Measurements from ENCODE around the gene SEMA4D.

The SEMA4D gene

DNA sequence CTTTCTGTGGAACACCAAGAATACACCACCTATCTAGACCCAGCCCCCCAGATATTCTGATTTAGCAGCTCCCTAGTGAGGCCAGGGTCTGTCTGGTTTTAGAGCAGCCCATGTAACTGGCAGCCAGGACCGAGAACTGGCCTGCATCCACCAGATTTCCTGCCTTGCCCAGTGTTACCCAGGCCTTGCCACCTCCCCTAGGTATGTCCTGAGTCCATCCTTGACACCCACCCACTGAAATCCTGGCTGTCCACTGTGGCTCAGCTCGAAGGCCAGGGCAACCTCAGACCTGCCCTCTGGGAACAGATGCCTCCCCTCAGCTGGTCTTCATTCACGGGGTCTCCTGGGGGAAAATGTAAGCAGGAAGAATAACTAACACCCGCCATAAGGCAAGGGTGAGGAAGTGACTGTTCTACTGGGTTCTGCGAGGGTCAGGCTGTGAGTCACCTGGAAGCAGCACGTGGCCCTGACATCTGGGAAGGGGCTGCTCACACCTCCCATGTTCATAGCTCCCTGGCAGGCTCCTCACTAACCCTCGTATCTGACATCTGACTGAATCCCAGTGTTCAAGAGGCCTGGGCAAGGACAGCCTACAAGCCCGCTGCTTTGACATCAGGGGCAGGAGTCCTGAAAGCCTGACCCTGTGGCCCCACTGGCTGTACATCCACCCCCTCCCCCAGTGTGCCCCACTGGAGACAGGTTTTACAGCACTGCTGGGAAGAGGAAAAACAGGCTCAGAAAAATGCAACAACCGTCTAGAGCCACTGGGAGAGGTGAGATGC lies 72.7 kb downstream of the SEMA4D start:
- no peak for ATAC-seq
- H3K36me3 Mint-ChIP-seq = peaks cover 18% of the 10 kb centered on the region

DNA sequence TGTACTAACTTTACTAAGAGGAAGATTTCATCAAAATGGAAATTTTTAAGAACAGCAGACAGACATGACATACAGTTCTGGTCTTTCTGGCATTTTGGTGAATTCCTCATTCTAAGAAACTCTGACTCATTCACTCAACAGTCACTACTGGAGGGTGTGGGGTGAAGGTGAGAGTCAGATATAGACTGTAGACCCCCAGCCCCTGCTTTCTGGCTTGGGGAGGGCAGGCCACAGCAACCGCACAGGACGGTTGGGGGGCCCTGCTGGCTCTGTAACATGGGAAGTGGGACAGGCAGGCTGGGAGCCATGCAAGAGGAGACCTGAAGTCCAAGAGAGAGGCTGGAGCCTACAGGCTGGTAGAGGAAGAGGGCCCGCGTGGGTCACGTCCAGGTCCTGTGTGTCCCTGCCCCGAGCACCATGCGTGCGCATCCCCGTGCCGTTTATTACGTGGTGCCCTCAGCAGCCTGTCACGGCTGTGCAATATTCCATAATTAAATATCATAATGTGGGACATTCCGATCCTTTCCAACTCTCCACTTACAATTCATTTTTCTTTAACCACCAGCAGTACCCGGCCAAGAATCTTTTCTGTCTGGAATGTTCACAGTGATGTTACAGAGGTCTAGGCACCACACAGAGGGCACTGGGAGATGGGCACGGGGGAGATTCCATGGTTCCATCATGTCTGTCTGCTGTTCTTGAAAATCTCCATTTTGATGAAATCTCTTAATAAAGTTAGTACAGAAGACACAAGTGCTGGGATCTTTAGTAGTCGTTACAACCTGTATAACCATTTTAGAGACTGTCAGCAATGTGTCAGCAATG lies 75.5 kb downstream of the SEMA4D start:
- peak overlapping the region; percentile 66 for H3K4me3 Mint-ChIP-seq
- ATAC-seq = peak; percentile 55
- peak overlapping the region; percentile 96 for H3K27ac Mint-ChIP-seq
- H3K36me3 Mint-ChIP-seq = peaks cover 26% of the 10 kb centered on the region
- H3K9me3 Mint-ChIP-seq = peaks cover 4% of the 10 kb centered on the region
- peaks cover 98% of the 10 kb centered on the region for H3K4me1 Mint-ChIP-seq
- no peaks in the 10 kb centered on the region for H3K27me3 Mint-ChIP-seq

More for the DNA sequence above, 72.7 kb downstream of the SEMA4D start:
- Mint-ChIP-seq H3K27me3 (no peaks in the 10 kb centered on the region), H3K9me3 (peaks cover 4% of the 10 kb centered on the region), H3K4me1 (peaks cover 98% of the 10 kb centered on the region), H3K4me3 (peak overlapping the region; percentile 61), H3K27ac (peak overlapping the region; percentile 96)

DNA sequence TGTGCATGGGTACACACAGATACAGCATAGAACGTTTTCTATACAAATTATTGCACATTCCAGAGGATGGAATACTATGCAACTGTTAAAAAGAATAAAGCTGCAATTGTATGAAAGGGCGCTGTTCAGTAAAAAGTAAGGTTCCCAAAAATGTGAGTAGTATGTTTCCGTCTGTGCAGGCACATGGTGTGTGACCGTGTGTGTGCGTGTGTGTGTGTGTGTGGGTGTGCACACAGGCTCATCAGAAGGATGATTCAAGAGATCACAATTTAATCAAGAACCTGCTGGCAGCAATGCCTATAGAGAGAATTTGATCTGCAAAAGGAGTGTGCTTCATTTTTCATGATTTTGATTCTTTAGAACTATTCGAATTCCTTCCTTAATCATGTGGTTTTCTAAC lies 76.3 kb downstream of the SEMA4D start:
- Mint-ChIP-seq H3K4me3 (no peak overlapping the region), H3K4me1 (peaks cover 98% of the 10 kb centered on the region), H3K36me3 (peaks cover 33% of the 10 kb centered on the region), H3K27me3 (no peaks in the 10 kb centered on the region), H3K9me3 (peaks cover 4% of the 10 kb centered on the region), H3K27ac (peak overlapping the region; percentile 96)
- no peak for ATAC-seq

DNA sequence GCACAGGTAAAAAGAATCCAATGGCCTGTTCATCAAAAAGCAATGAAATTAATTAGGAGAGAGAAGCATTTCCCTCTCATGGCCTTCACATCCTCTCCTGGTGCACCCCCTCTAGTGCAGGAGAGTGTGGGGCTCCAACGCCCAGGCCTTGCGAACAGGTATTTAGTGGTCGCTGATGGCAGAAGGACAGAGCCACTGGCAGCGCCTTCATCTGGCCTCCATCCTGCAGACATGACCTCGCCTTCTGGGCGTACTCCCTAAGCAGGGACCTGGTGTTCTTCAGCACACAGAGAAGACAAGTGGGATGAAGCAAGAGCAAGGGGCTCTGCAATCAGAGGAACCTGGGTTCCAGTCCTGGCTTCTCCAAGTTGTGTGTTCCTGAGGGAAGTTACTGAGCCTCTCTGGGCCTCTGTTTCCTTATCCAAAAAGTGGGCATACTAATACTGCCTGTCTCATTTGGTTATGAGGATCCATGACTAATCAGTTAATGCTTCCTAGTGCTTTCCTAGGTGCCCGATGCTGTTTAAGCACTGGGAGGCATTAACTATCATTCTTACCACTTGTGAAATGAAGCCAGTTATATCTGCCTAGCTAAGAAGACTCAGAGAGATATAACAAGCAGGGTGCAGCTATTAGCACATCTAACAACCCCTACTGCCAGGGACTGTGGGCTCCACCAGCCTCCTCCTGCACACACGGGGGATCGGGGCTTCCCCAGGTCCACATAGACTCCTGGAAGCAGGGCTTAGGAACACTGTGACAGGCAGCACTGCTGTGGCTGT lies 77.3 kb downstream of the SEMA4D start:
- peaks cover 4% of the 10 kb centered on the region for H3K9me3 Mint-ChIP-seq
- H3K27me3 Mint-ChIP-seq = no peaks in the 10 kb centered on the region
- H3K4me1 Mint-ChIP-seq = peaks cover 98% of the 10 kb centered on the region
- peak overlapping the region; percentile 36 for H3K4me3 Mint-ChIP-seq
- H3K36me3 Mint-ChIP-seq = peaks cover 41% of the 10 kb centered on the region
- H3K27ac Mint-ChIP-seq = peak overlapping the region; percentile 96
- ATAC-seq = no peak

DNA sequence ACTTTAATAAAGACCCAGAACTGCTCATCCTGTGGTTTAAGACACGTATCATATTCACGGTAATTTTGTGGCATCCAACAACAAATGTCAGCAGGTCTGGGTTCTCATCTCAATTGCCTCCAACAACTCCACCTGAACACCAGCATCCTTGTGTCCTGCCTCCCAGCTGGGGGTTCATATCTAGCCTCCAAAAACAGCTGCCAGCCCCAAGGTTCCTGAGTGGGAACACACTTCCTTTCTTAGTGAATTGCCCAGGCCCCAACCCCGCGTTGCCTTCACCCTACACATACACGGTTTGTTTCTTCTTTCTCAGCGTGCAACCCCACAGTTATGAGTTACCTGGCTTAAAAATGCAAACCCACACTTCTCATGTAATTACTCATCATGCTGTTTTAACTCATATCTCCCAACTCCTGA lies 77.9 kb downstream of the SEMA4D start:
- H3K36me3 Mint-ChIP-seq = peaks cover 41% of the 10 kb centered on the region

DNA sequence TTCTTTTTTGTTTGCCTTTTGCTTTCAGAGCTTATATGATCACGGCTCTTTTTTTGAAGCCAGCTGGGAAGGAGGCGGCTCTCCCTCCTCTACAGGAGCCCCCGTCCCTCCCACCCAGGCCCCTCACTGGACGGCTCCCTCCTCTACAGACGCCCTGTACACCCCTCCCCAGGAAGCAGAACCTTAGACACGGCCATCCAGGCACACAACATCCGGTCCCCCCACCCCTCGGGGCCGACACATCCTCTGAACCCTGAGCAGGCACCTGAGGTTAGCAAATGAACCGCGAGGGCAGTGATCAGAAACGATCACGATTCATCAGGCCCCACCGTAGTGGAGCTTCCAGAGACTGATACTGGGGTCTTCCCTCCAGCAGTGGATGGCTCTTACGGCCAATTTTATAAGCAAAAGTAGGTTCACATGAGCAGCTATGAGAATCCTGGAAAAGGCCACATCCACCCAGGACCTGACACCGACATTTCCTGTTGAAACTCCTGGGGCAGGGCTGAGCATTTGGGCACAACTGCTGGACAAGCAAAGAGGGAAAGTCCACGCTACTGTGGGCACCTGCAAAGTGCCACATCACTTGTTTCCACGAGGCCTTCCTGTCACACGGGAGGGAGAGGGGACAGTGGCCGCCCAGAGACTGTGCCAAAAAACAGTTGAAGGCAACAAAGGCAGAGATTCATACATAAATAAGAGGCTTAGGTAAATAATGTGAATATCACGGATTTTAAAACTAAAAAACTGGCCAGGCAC lies 78.9 kb downstream of the SEMA4D start:
- no peaks in the 10 kb centered on the region for H3K9me3 Mint-ChIP-seq
- ATAC-seq = peak; percentile 87
- H3K4me1 Mint-ChIP-seq = peaks cover 94% of the 10 kb centered on the region
- peak overlapping the region; percentile 84 for H3K4me3 Mint-ChIP-seq
- H3K36me3 Mint-ChIP-seq = peaks cover 32% of the 10 kb centered on the region
- H3K27me3 Mint-ChIP-seq = no peaks in the 10 kb centered on the region
- peak overlapping the region; percentile 96 for H3K27ac Mint-ChIP-seq

More for the DNA sequence above, 77.9 kb downstream of the SEMA4D start:
- peak; percentile 42 for ATAC-seq
- Mint-ChIP-seq H3K27me3 (no peaks in the 10 kb centered on the region), H3K27ac (peak overlapping the region; percentile 96), H3K4me3 (peak overlapping the region; percentile 36), H3K9me3 (peaks cover 4% of the 10 kb centered on the region), H3K4me1 (peaks cover 98% of the 10 kb centered on the region)

DNA sequence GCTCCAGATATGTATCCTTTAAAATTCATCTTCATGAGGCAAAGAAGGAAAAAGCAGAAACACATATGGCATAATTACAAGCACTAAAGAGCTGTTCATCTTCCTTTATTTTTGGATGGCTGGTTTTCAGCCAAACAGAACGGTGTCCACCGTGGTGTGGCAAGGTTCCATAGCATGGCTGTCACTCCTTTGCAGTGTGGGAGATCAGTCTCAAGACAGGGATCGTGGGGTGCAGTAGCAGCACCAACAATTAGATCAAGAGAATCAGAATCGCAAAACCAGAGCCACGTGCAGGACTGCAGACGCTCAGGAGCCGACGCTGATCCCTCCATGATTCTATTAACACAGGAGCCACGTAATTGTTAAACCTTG lies 79.5 kb downstream of the SEMA4D start:
- peaks cover 88% of the 10 kb centered on the region for H3K4me1 Mint-ChIP-seq
- no peak for ATAC-seq

DNA sequence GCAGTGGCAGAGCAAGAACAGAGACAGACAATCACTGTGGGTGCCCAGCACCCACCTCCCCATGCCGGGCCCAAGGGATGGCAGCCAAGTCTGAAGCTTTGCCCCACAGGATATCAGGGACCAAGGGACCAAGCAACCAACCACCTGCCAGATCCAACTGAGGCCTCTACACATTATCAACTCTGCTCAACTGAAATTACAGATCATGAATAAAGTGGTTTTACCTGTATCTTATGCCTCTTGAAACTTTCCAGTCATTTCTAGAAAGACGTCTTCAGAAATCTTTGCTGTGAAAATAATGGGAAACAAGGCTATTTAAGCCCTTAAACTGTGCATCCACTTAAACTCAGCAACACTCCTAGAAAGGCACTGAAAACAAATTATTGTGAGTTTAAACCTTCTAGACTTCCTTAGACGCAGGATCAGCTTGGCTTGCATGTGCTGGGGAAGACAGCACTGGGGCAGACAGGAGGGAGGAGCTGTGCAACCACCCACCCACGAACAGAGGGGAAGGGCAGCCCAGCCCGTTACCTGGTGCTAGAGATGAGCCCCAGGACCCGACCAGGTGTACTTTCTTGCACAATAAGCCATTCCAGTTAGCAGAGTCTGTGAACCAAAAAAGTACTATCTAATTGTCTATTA lies 80.0 kb downstream of the SEMA4D start:
- Mint-ChIP-seq H3K36me3 (peaks cover 30% of the 10 kb centered on the region), H3K4me1 (peaks cover 84% of the 10 kb centered on the region), H3K27me3 (no peaks in the 10 kb centered on the region), H3K4me3 (peak overlapping the region; percentile 84), H3K27ac (peak overlapping the region; percentile 96), H3K9me3 (no peaks in the 10 kb centered on the region)
- peak; percentile 69 for ATAC-seq

More for the DNA sequence above, 79.5 kb downstream of the SEMA4D start:
- Mint-ChIP-seq H3K4me3 (peak overlapping the region; percentile 84), H3K27ac (peak overlapping the region; percentile 96), H3K9me3 (no peaks in the 10 kb centered on the region), H3K27me3 (no peaks in the 10 kb centered on the region), H3K36me3 (peaks cover 30% of the 10 kb centered on the region)

DNA sequence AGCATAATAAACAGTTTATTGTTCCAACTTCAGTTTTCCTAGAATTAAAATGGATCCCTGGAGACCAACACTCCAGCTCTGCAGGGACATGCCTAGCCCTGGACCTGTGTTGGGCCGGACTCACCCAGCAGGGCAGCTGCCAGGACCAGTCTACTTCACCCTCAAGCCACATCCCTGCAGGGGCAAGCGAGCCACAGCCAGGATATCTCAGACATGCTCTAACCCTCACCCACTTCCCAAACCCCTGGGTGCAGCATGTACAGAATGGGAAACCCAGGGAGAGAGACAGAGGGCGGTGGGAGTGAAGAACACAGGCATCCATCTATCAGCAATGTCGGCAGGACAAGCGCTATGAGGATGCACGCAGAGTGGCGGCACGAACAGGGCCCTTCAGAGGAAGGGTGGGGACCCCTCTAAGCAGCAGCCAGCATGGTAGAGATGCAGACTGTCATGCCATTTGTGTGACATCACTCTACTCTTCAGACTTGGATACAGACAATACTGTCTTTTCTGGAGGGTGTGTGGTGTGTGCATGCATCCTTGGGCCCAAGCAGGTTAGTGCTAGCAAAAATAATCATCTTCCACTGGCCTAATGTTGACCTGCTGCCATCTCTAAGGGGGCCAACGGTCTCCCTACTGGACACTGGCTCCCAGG lies 83.1 kb downstream of the SEMA4D start:
- no peak overlapping the region for H3K4me3 Mint-ChIP-seq
- no peak for ATAC-seq
- peaks cover 71% of the 10 kb centered on the region for H3K4me1 Mint-ChIP-seq
- no peaks in the 10 kb centered on the region for H3K27me3 Mint-ChIP-seq
- H3K27ac Mint-ChIP-seq = no peak overlapping the region
- no peaks in the 10 kb centered on the region for H3K9me3 Mint-ChIP-seq
- H3K36me3 Mint-ChIP-seq = peaks cover 38% of the 10 kb centered on the region

DNA sequence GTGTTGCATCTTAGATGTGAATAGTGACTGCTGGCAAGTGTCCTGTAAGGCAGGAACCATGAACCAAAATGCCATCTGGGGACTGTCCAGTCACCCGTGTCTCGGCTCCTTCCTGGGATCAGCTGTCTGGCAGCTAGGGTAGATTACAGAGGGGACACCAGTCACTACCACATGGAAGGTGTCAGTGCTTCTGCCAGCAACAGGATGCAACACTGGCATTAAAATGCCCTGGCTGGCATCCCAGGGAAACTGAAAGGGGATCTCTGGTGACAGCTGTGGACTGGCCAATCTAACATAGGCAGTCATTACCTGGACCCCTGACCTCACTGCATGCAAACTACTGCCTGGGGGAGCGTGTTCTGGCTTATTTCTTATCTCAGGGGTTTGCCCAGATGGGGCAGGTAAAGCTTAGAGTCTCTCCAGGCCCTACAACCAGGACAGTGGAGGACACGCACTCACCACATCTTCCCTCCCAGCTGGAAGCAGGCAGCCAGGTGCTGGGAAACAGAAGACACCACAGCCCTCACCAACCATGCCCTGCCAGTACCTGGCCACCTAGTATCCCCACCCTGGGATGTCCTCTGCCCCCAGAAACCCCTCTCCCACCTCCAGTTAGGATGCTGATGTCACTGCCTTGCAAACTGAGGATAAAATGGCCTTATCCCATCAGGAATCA lies 83.8 kb downstream of the SEMA4D start:
- no peak for ATAC-seq
- peaks cover 38% of the 10 kb centered on the region for H3K36me3 Mint-ChIP-seq
- H3K4me3 Mint-ChIP-seq = no peak overlapping the region
- H3K4me1 Mint-ChIP-seq = peaks cover 71% of the 10 kb centered on the region
- H3K27me3 Mint-ChIP-seq = no peaks in the 10 kb centered on the region
- H3K9me3 Mint-ChIP-seq = no peaks in the 10 kb centered on the region
- no peak overlapping the region for H3K27ac Mint-ChIP-seq

DNA sequence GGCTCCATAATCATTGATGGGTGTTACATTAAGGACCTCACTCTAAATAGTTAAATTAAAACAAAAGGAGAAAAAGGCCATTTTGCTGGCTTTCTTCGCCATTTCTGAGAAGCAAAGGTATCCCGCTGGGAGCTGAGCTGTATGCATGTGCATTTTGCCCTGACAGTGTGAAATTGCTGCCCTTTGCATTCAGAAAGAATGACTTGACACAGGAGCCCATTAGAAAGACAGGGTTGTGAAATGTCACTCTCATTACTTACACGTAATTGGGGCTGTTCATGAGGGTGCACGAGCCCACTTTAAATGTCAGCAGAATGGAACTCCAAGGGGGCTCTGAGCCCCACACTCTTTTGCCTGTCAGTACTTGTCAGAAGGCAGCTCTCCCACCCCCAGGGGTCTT lies 85.0 kb downstream of the SEMA4D start:
- H3K27me3 Mint-ChIP-seq = no peaks in the 10 kb centered on the region
- peaks cover 36% of the 10 kb centered on the region for H3K36me3 Mint-ChIP-seq
- H3K9me3 Mint-ChIP-seq = no peaks in the 10 kb centered on the region
- peaks cover 71% of the 10 kb centered on the region for H3K4me1 Mint-ChIP-seq
- ATAC-seq = no peak
- H3K27ac Mint-ChIP-seq = no peak overlapping the region
- no peak overlapping the region for H3K4me3 Mint-ChIP-seq

DNA sequence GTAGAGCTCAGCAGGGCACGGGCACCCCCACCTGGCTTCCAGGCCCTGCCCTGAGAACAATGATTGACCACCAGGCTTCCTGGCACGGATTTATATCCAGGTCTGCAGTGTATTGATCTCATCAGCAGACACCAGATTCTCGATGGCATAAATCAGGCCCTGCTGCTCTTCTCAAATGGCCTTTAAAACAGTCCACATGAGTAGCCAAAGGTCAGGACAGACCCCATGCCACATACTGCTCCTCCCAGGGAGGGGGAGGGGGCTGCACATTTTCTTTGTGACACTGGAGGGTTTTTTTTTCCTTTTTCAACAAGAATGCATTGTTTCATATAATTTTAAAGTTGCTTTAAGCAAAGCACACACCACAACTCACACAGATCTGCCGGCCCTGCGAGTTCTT lies 85.4 kb downstream of the SEMA4D start:
- Mint-ChIP-seq H3K27ac (no peak overlapping the region), H3K36me3 (peaks cover 35% of the 10 kb centered on the region), H3K4me3 (no peak overlapping the region), H3K9me3 (peaks cover 2% of the 10 kb centered on the region), H3K4me1 (peaks cover 71% of the 10 kb centered on the region), H3K27me3 (no peaks in the 10 kb centered on the region)
- ATAC-seq = no peak

DNA sequence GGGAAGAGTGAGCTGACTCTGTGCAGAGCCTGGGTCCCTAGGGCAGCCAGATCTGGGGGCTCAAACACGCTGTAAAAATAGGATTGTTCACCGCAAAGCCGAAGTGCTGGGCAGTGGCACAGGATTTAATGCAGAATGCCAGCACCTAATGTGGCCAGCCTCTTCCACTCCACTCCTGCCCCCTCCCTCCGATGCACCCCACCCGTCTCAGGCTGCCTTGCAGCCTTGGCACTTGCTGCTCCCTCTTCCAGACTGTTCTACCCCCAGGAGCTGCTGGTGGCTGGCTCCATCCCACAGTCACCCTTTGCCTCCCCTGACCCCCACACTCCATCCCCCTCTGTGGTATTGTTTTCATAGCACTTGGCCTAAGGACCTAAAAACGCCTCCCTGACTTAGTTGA lies 86.2 kb downstream of the SEMA4D start:
- no peak overlapping the region for H3K4me3 Mint-ChIP-seq

More for the DNA sequence above, 86.2 kb downstream of the SEMA4D start:
- no peak for ATAC-seq
- Mint-ChIP-seq H3K27me3 (no peaks in the 10 kb centered on the region), H3K27ac (no peak overlapping the region), H3K9me3 (peaks cover 4% of the 10 kb centered on the region), H3K36me3 (peaks cover 32% of the 10 kb centered on the region), H3K4me1 (peaks cover 71% of the 10 kb centered on the region)
